Measurements from ENCODE around the gene ADA. TPM values are rescaled to one million over a fixed set of nuclear protein-coding genes. Genes with fewer than 3 reads are reported as not detected.
"Not testable (repeated sequence)": the region's sequence is repeated elsewhere in the genome, so short reads cannot be mapped to it uniquely, and the experiment has no call there.

The ADA gene
- total and polyA plus RNA-seq, 2 of the 4 experiments (the other 2 are of a cell fraction), result 8.1 to 11.0 TPM

- H3K23ac ChIP-seq (ENCODE audit: low read depth, low read length); H2BK120ac ChIP-seq (ENCODE audit: low read depth, low read length); H3K56ac ChIP-seq (ENCODE audit: extremely low read depth, insufficient read depth, low read length); H3K79me1 ChIP-seq (ENCODE audit: low read depth in 1 of 2, low read length in 2 of 2); H3K9ac ChIP-seq (ENCODE audit: low read depth, low read length); H3K9me1 ChIP-seq (ENCODE audit: insufficient read depth, low read length); dilution Hi-C loops (cut with HindIII; ENCODE audit: low sequenced_read_pairs, unreplicated experiment); H2BK15ac ChIP-seq (ENCODE audit: low read depth, low read length); ATAC-seq (ENCODE audit: low read depth); H3K36me3 ChIP-seq (ENCODE audit: control insufficient read depth, insufficient read depth, low read length); BruUV-seq (replicated peaks); H3K4ac ChIP-seq (ENCODE audit: low read depth, low read length); intact Hi-C loops (cut with micrococcal nuclease); H2AK5ac ChIP-seq (ENCODE audit: low read depth, low read length); H4K91ac ChIP-seq (ENCODE audit: insufficient read depth, low read depth, low read length); H2BK20ac ChIP-seq (ENCODE audit: low read depth, low read length); H4K8ac ChIP-seq (ENCODE audit: low read depth in 2 of 2, low read length in 2 of 2); H2BK5ac ChIP-seq (ENCODE audit: low read depth, low read length, poor library complexity, severe bottlenecking); H2AK9ac ChIP-seq (replicated peaks; ENCODE audit: low read depth, low read length, poor library complexity); H3K18ac ChIP-seq (ENCODE audit: low read depth, low read length); H3K14ac ChIP-seq (replicated peaks; ENCODE audit: low read depth, low read length); H4K20me1 ChIP-seq (ENCODE audit: insufficient read depth, low read length); DNase-seq; H2AFZ ChIP-seq (replicated peaks; ENCODE audit: low read length, poor library complexity); H3K4me1 ChIP-seq (ENCODE audit: control insufficient read depth, insufficient read depth, low read length); POLR2A ChIA-PET (ENCODE audit: unreplicated experiment); H4K5ac ChIP-seq (ENCODE audit: low read depth, low read length); H3K4me2 ChIP-seq (ENCODE audit: low read depth, low read length); H3K27ac ChIP-seq (ENCODE audit: insufficient read depth, low read length); in situ Hi-C loops (cut with MboI; ENCODE audit: low sequenced_read_pairs); H3K4me3 ChIP-seq (ENCODE audit: insufficient read depth, low read depth, low read length): not testable (repeated sequence)
- WGBS, 2 experiments (ENCODE audit: extremely low coverage in 2 of 2, insufficient read length in 1 of 2), result no CpG with 5 or more reads among the region's 5 CpGs
- peaks cover 39% of the 10 kb centered on the region for H3K27me3 ChIP-seq (ENCODE audit: control insufficient read depth, insufficient read depth, low read length)
- H3K9me3 ChIP-seq (ENCODE audit: control insufficient read depth, insufficient read depth, low read length), result peaks cover 12% of the 10 kb centered on the region
- CTCF ChIA-PET, result interaction anchor here (0.7 kb wide), 1 partner anchor 235 kb away, joined by 3 read pairs; no protein-coding TSS in a partner anchor
Measured at GRCh38 chr20:44654210-44654609, 2.7 kb upstream of the ADA start.
